ENCODE measurements around the gene EFEMP1. TPM values are rescaled to one million over a fixed set of nuclear protein-coding genes. Genes with fewer than 3 reads are reported as not detected.

EFEMP1 gene
- total RNA-seq, 1 donor = 1,564 TPM

GRCh38 chr2:55899881-55900280, 23.7 kb downstream of the EFEMP1 start:
- Histone ChIP-seq H2AFZ (ENCODE audit: low read length) (no peak overlapping the region), H3K4me2 (ENCODE audit: insufficient read depth, low read length) (no peak overlapping the region), H3K36me3 (ENCODE audit: insufficient read depth, low read length) (peaks cover 86% of the 10 kb centered on the region), H3K4me3 (ENCODE audit: insufficient read depth, low read length) (no peak overlapping the region), H3K27me3 (ENCODE audit: insufficient read depth, low read length) (no peaks in the 10 kb centered on the region), H3K27ac (ENCODE audit: low read depth, low read length) (no peak overlapping the region), H3K4me1 (ENCODE audit: insufficient read depth, low read length) (peaks cover 15% of the 10 kb centered on the region), H4K20me1 (ENCODE audit: insufficient read depth, low read length) (no peaks in the 10 kb centered on the region), H3K9me3 (ENCODE audit: low read depth, low read length) (no peaks in the 10 kb centered on the region), H3K79me2 (ENCODE audit: insufficient read depth, low read length) (peaks cover 36% of the 10 kb centered on the region)
- TF ChIP-seq, protein P1, sequence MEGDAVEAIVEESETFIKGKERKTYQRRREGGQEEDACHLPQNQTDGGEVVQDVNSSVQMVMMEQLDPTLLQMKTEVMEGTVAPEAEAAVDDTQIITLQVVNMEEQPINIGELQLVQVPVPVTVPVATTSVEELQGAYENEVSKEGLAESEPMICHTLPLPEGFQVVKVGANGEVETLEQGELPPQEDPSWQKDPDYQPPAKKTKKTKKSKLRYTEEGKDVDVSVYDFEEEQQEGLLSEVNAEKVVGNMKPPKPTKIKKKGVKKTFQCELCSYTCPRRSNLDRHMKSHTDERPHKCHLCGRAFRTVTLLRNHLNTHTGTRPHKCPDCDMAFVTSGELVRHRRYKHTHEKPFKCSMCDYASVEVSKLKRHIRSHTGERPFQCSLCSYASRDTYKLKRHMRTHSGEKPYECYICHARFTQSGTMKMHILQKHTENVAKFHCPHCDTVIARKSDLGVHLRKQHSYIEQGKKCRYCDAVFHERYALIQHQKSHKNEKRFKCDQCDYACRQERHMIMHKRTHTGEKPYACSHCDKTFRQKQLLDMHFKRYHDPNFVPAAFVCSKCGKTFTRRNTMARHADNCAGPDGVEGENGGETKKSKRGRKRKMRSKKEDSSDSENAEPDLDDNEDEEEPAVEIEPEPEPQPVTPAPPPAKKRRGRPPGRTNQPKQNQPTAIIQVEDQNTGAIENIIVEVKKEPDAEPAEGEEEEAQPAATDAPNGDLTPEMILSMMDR (IDR thresholded peaks at IDR 0.05; ENCODE audit: extremely low read depth, low read depth, low read length) = no peak
- DNase-seq (ENCODE audit: insufficient read length, low spot score, missing footprints) = no peak

- Histone ChIP-seq H2AFZ (ENCODE audit: low read length) (no peak overlapping the region), H4K20me1 (ENCODE audit: insufficient read depth, low read length) (no peaks in the 10 kb centered on the region), H3K79me2 (ENCODE audit: insufficient read depth, low read length) (peaks cover 30% of the 10 kb centered on the region), H3K4me2 (ENCODE audit: insufficient read depth, low read length) (no peak overlapping the region), H3K4me3 (ENCODE audit: insufficient read depth, low read length) (no peak overlapping the region), H3K4me1 (ENCODE audit: insufficient read depth, low read length) (peaks cover 19% of the 10 kb centered on the region), H3K27ac (ENCODE audit: low read depth, low read length) (no peak overlapping the region), H3K9me3 (ENCODE audit: low read depth, low read length) (no peaks in the 10 kb centered on the region), H3K27me3 (ENCODE audit: insufficient read depth, low read length) (no peaks in the 10 kb centered on the region), H3K36me3 (ENCODE audit: insufficient read depth, low read length) (peaks cover 76% of the 10 kb centered on the region)
- DNase-seq (ENCODE audit: insufficient read length, low spot score, missing footprints) = no peak
- TF ChIP-seq, protein P1 (IDR thresholded peaks at IDR 0.05; ENCODE audit: extremely low read depth, low read depth, low read length) = no peak
Measured at GRCh38 chr2:55898386-55899040, 25.1 kb downstream of the EFEMP1 start.

DNA sequence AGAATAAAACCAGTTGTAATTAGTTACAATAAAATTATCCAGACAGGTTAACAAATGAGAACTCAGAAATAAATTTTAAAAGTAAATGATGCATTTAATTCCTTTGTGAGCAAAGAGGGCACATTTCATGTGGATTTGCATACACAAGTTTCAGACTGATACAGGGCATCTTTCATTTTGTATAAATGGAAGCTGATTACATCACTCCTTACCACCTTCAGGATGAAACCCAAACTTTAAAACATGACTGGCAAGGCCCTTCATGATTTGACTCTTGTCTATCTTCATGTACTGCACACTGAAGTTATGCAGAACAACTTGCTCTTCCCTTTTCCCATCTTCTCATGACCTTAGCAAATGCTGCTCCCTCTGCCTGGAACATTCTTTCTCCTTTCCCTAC, 26.9 kb downstream of the EFEMP1 start:
- Histone ChIP-seq H3K4me1 (ENCODE audit: insufficient read depth, low read length) (peaks cover 29% of the 10 kb centered on the region), H3K36me3 (ENCODE audit: insufficient read depth, low read length) (peaks cover 74% of the 10 kb centered on the region), H3K4me2 (ENCODE audit: insufficient read depth, low read length) (no peak overlapping the region), H3K9me3 (ENCODE audit: low read depth, low read length) (no peaks in the 10 kb centered on the region), H4K20me1 (ENCODE audit: insufficient read depth, low read length) (no peaks in the 10 kb centered on the region), H3K79me2 (ENCODE audit: insufficient read depth, low read length) (peaks cover 38% of the 10 kb centered on the region), H3K27ac (ENCODE audit: low read depth, low read length) (no peak overlapping the region), H3K27me3 (ENCODE audit: insufficient read depth, low read length) (no peaks in the 10 kb centered on the region), H2AFZ (ENCODE audit: low read length) (no peak overlapping the region), H3K4me3 (ENCODE audit: insufficient read depth, low read length) (no peak overlapping the region)
- TF ChIP-seq, protein P1 (IDR thresholded peaks at IDR 0.05; ENCODE audit: extremely low read depth, low read depth, low read length) = no peak
- no peak for DNase-seq (ENCODE audit: insufficient read length, low spot score, missing footprints)

GRCh38 chr2:55894720-55895119, 28.9 kb downstream of the EFEMP1 start:
- Histone ChIP-seq H2AFZ (ENCODE audit: low read length) (no peak overlapping the region), H3K9me3 (ENCODE audit: low read depth, low read length) (no peaks in the 10 kb centered on the region), H3K27ac (ENCODE audit: low read depth, low read length) (peak overlapping the region; percentile 25), H3K36me3 (ENCODE audit: insufficient read depth, low read length) (peaks cover 71% of the 10 kb centered on the region), H3K4me1 (ENCODE audit: insufficient read depth, low read length) (peaks cover 43% of the 10 kb centered on the region), H3K4me3 (ENCODE audit: insufficient read depth, low read length) (no peak overlapping the region), H3K79me2 (ENCODE audit: insufficient read depth, low read length) (peaks cover 36% of the 10 kb centered on the region), H4K20me1 (ENCODE audit: insufficient read depth, low read length) (no peaks in the 10 kb centered on the region), H3K4me2 (ENCODE audit: insufficient read depth, low read length) (no peak overlapping the region), H3K27me3 (ENCODE audit: insufficient read depth, low read length) (no peaks in the 10 kb centered on the region)
- DNase-seq (ENCODE audit: insufficient read length, low spot score, missing footprints) = no peak
- TF ChIP-seq, protein P1 (IDR thresholded peaks at IDR 0.05; ENCODE audit: extremely low read depth, low read depth, low read length) = no peak
